Testis (tissue), 2 donors: ENCODE data around the gene DDX31.

Experiments used
- CTCF ChIP-seq, 3 experiments: fragments of 450-650 bp in 2 of 3; fragments of 200-600 bp in 1 of 3; sonication (generic) in 1 of 3; IDR thresholded peaks; one replicate each; pipeline ENCODE4 v1.5.1; 2016 to 2019; ENCODE audit warnings: antibody characterized with exemption in 3 of 3, mild to moderate bottlenecking in 2 of 3, moderate library complexity in 1 of 3
- POLR2A ChIP-seq: fragments of 450-650 bp; IDR thresholded peaks from one replicate; pipeline ENCODE4 v1.6.1; 2017; ENCODE audit warnings: antibody characterized with exemption, mild to moderate bottlenecking, moderate library complexity

- TF ChIP-seq CTCF (IDR thresholded peaks at IDR 0.05) (no peak), POLR2A (no peak)
Measured at GRCh38 chr9:132554755-132555154, 115.0 kb downstream of the DDX31 start.
